ENCODE measurements around the gene IL21R.

DNA sequence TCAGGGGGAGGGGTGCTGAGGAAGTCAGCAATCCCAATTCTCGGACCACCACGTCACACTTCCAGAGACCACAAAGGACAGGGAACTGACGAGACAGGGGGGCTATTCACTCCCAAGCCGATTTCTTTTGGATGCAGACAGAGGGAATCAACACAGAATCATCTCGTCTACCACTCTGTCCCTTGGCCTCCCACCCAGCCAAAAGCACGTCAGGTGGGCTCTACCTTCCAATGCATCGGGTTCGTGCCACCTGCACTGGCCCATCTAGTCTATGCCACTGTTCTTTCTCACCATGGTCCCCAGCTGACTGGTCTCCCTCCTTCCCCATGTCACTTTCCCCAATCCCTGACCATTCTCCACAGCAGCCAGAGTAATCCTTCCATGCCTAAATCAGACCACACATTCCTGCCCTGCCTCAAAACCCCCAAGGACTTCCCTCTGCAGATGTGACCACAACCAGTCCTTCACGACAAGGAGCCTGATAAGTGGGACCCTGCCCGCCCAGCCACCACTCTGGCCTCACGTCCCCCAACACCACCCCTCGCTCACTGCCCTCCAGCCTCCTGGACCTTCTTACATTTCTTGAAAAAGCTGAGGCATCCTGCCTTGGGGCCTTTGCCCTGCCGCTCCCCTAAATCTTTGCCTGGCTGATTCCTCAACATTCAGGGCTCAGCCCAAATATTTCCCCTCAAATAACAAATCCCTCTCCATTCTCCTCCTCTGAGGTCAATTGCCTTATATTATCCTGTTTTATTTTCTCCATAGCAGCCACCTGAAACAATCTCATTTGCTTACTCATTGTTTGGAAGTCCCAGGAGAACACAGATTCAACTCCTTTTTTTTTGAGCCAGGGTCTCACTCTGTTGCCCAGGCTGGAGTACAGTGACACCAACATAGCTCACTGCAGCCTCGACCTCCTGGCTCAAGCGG lies 70.4 kb downstream of the IL21R start:
- TF ChIP-seq GATA2 (IDR thresholded peaks at IDR 0.05; ENCODE audit: low read depth, low read length) (no peak), GATA3 (IDR thresholded peaks at IDR 0.05; ENCODE audit: low read depth, low read length) (no peak)
